K562 (cell line): ENCODE measurements around the gene PPP4R1. TPM values are rescaled to one million over a fixed set of nuclear protein-coding genes. Genes with fewer than 3 reads are reported as not detected.

ENCODE experiments used
- ATAC-seq: fragments of 200-7000 bp; cut with Tn5 transposase; 3 replicates; pipeline ENCODE4 v1.9.1; 2020; ENCODE audit warnings: moderate library complexity
- BruUV-seq: library from RNA; stranded (reverse); fragments of 400-500 nt; replicated peaks from 2 replicates; lab custom pipeline; 2021; lab: Mats Ljungman, UMichigan
- CTCF ChIA-PET: fragments of 300-600 bp; formaldehyde crosslinking; extraction: SDS; loops from one replicate; lab custom pipeline; 2021; ENCODE audit warnings: low intra/inter-chr PET ratio; lab: Yijun Ruan, JAX
- POLR2A ChIA-PET: fragments of 300-600, 350-650 bp; sonication (Branson Sonifier 250); formaldehyde crosslinking; extraction: SDS; loops from one replicate; lab custom pipeline; 2021; ENCODE audit warnings: antibody characterized with exemption, inconsistent platforms; lab: Yijun Ruan, JAX
- DNase-seq, 4 experiments: peaks; one replicate each; pipeline versions ENCODE4 v3.0.0 to v3.0.0-alpha.2; 2011 to 2018; ENCODE audit warnings: low spot score in 3 of 4, mixed read lengths in 3 of 4; ENCODE audit errors: extremely low read depth in 1 of 4
- FAIRE-seq: peaks from 2 replicates; lab custom pipeline; 2011; peaks lifted over from hg19 to GRCh38; lab: Jason Lieb, UNC
- H2AFZ ChIP-seq: 2 replicates; pipeline ENCODE4 v1.6.0; 2011; ENCODE audit warnings: low read depth, low read length, control low read depth, inconsistent platforms
- H3K27ac ChIP-seq: fragments of 200-600 bp; 3 replicates; pipeline ENCODE4 v1.8.0; 2011; ENCODE audit warnings: low read depth, mild to moderate bottlenecking, control low read depth, inconsistent platforms, low read length, moderate library complexity, mixed read lengths; ENCODE audit errors: extremely low read depth
- H3K27me3 ChIP-seq, 2 experiments: fragments of 300-600 bp in 1 of 2; 2 replicates in 1 of 2; 3 replicates in 1 of 2; pipeline versions ENCODE4 v1.6.0 to v1.8.0; 2011; ENCODE audit warnings: inconsistent platforms in 2 of 2, low read length in 2 of 2, mild to moderate bottlenecking in 1 of 2, mixed read lengths in 1 of 2, moderate library complexity in 1 of 2; ENCODE audit not compliant: control insufficient read depth in 2 of 2, insufficient read depth in 2 of 2
- H3K36me3 ChIP-seq: fragments of 300-600 bp; 3 replicates; pipeline ENCODE4 v1.8.0; 2011; ENCODE audit warnings: mild to moderate bottlenecking, low read length, inconsistent platforms; ENCODE audit not compliant: control insufficient read depth, insufficient read depth
- H3K4me1 ChIP-seq, 2 experiments: fragments of 200-600 bp in 1 of 2; replicated peaks in 1 of 2; 2 replicates in 1 of 2; 3 replicates in 1 of 2; pipeline versions ENCODE4 v1.5.1 to v1.8.0; 2011; ENCODE audit warnings: inconsistent platforms in 2 of 2, low read length in 2 of 2, mild to moderate bottlenecking in 1 of 2, mixed read lengths in 1 of 2, moderate library complexity in 1 of 2; ENCODE audit not compliant: control insufficient read depth in 2 of 2, insufficient read depth in 2 of 2
- H3K4me2 ChIP-seq: 2 replicates; pipeline ENCODE4 v1.6.1; 2011; ENCODE audit warnings: low read length, control low read depth, inconsistent platforms, mixed read lengths; ENCODE audit not compliant: insufficient read depth
- H3K4me3 ChIP-seq: fragments of 200-600 bp; sonication (generic), shearing (Covaris generic); 2 replicates; pipeline ENCODE4 v1.5.1; 2016; ENCODE audit warnings: control low read depth, inconsistent platforms
- H3K79me2 ChIP-seq: fragments of 200-600 bp; 3 replicates; pipeline ENCODE4 v1.8.0; 2011; ENCODE audit warnings: low read length, inconsistent platforms; ENCODE audit not compliant: control insufficient read depth, insufficient read depth
- H3K9ac ChIP-seq, 2 experiments: 2 replicates each; pipeline versions ENCODE4 v1.6.0 to v1.6.1; 2011; ENCODE audit warnings: low read depth in 2 of 2, low read length in 2 of 2, control low read depth in 1 of 2, inconsistent platforms in 1 of 2, mild to moderate bottlenecking in 1 of 2, mixed read lengths in 1 of 2; ENCODE audit not compliant: insufficient read depth in 1 of 2
- H3K9me1 ChIP-seq: one replicate; pipeline ENCODE4 v1.6.0; 2011; ENCODE audit warnings: inconsistent platforms, mild to moderate bottlenecking, low read length, moderate library complexity; ENCODE audit not compliant: control insufficient read depth, insufficient read depth
- H3K9me3 ChIP-seq: replicated peaks from 2 replicates; pipeline ENCODE4 v1.5.1; 2011; ENCODE audit warnings: low read depth, low read length, inconsistent platforms; ENCODE audit not compliant: control insufficient read depth, insufficient read depth
- H4K20me1 ChIP-seq: replicated peaks from 2 replicates; pipeline ENCODE4 v1.6.1; 2011; ENCODE audit warnings: low read length, inconsistent platforms, mixed read lengths; ENCODE audit not compliant: control insufficient read depth, insufficient read depth
- BMI1 ChIP-seq: fragments of 150-350 bp; IDR thresholded peaks from 2 replicates; pipeline ENCODE4 v1.6.1; 2014; ENCODE audit warnings: low read length
- E2F6 ChIP-seq, 2 experiments: IDR thresholded peaks; 2 replicates each; pipeline ENCODE4 v1.6.1; 2011; ENCODE audit warnings: borderline replicate concordance in 1 of 2, control low read depth in 1 of 2, low read depth in 1 of 2, low read length in 1 of 2, mild to moderate bottlenecking in 1 of 2, mixed read lengths in 1 of 2, moderate library complexity in 1 of 2; ENCODE audit not compliant: insufficient read depth in 1 of 2, insufficient read length in 1 of 2, poor library complexity in 1 of 2, severe bottlenecking in 1 of 2; ENCODE audit errors: extremely low read depth in 1 of 2
- ELF1 ChIP-seq: fragments of 200-800 bp; sonication (Bioruptor generic); IDR thresholded peaks from 2 replicates; pipeline ENCODE4 v1.6.1; 2016; ENCODE audit warnings: missing genetic modification characterization, missing compliant biosample characterization
- TFAP4 ChIP-seq: sonication (generic); formaldehyde crosslinking; IDR thresholded peaks from 2 replicates; pipeline ENCODE4 v1.8.0; 2022; ENCODE audit warnings: missing genetic modification reagents, mild to moderate bottlenecking, moderate library complexity, borderline replicate concordance
- YBX1 ChIP-seq: fragments of 450-650 bp; IDR thresholded peaks from 2 replicates; pipeline ENCODE4 v1.7.1; 2016; ENCODE audit warnings: mild to moderate bottlenecking
- ZBTB17 ChIP-seq: fragments of 450-650 bp; formaldehyde crosslinking; IDR thresholded peaks from 2 replicates; pipeline ENCODE4 v1.4.0; 2020; ENCODE audit warnings: mild to moderate bottlenecking
- ZNF197 ChIP-seq: fragments of 200-800 bp; sonication (Bioruptor generic); IDR thresholded peaks from 2 replicates; pipeline ENCODE4 v1.6.1; 2016; ENCODE audit warnings: low read depth, missing genetic modification characterization, missing compliant biosample characterization
- ZNF3 ChIP-seq: fragments of 250-450 bp; sonication (Bioruptor Pico); IDR thresholded peaks from 2 replicates; pipeline ENCODE4 v1.5.0; 2021; ENCODE audit warnings: mild to moderate bottlenecking, moderate library complexity
- ZNF445 ChIP-seq: fragments of 250-450 bp; sonication (Bioruptor Pico); IDR thresholded peaks from 2 replicates; pipeline ENCODE4 v1.4.0; 2020; ENCODE audit warnings: low read depth, mild to moderate bottlenecking, moderate library complexity
- ZNF57 ChIP-seq: fragments of 450-650 bp; formaldehyde crosslinking; IDR thresholded peaks from 2 replicates; pipeline ENCODE4 v1.4.0; 2020; ENCODE audit warnings: mild to moderate bottlenecking, moderate library complexity
- ZNF699 ChIP-seq: fragments of 250-450 bp; sonication (Bioruptor Pico); IDR thresholded peaks from 2 replicates; pipeline ENCODE4 v1.8.0; 2021; ENCODE audit warnings: mild to moderate bottlenecking, moderate library complexity; ENCODE audit not compliant: insufficient replicate concordance
- WGBS: fragments of 100-300 bp; shearing (Covaris generic); methylation state at CpG from one replicate; pipeline ENCODE4 v1.1.6; 2016; ENCODE audit warnings: low coverage, mixed read lengths; ENCODE audit not compliant: insufficient coverage; ENCODE audit errors: missing lambda C conversion rate; 5-methylcytosine and 5-hydroxymethylcytosine counted together
- in situ Hi-C: fragments of 300-500 bp; cut with MboI; formaldehyde crosslinking; loops from 4 replicates; pipeline ENCODE4 v1.15.0; 2018; ENCODE audit warnings: inconsistent platforms, mixed read lengths
- intact Hi-C: fragments of 100-400 bp; cut with micrococcal nuclease; formaldehyde crosslinking; loops from 2 replicates; pipeline ENCODE4 v1.14.2; 2022
- polyA plus RNA-seq, 8 experiments: library from polyadenylated mRNA; depleted of rRNA in 4 of 8; stranded (reverse) in 5 of 8; unstranded in 3 of 8; fragments of >200 nt; fragmentation: Nextera tagmentation in 2 of 8; fragmentation: Illumina TruSeq in 1 of 8; extraction: Ambion mirVana in 2 of 8; extraction: Trizol in 1 of 8; gene quantifications; 2 replicates each; pipeline versions ENCODE4 v1.2.1 to v1.2.3, GENCODE V29; 2011 to 2014; ENCODE audit warnings: inconsistent platforms in 1 of 8, missing spikeins in 1 of 8
- total RNA-seq, 7 experiments: library from RNA; depleted of rRNA in 6 of 7; stranded (reverse); fragments of >200 nt in 6 of 7; fragmentation: Illumina TruSeq in 2 of 7; extraction: Trizol in 2 of 7; gene quantifications; 2 replicates each; pipeline versions ENCODE4 v1.2.1 to v1.2.3, GENCODE V29; 2011 to 2021; ENCODE audit warnings: low replicate concordance in 1 of 7
- TF ChIP-seq, protein P1 (sequence below): sonication (generic); formaldehyde crosslinking; IDR thresholded peaks from 2 replicates; pipeline ENCODE4 v1.8.1; 2023; ENCODE audit warnings: mild to moderate bottlenecking, missing genetic modification reagents, moderate library complexity
- TF ChIP-seq, protein P2 (sequence below): IDR thresholded peaks from 2 replicates; pipeline ENCODE4 v1.6.1; 2016; ENCODE audit warnings: missing genetic modification characterization, missing compliant biosample characterization

Gene PPP4R1
- total and polyA plus RNA-seq, 9 of the 15 experiments (the other 6 are each of a cell fraction or from before 2014, with no cell fraction given), result 23.5 to 136 (median 84.5) TPM

GRCh38 chr18:9619545-9619944, 5.2 kb upstream of the PPP4R1 start (continued):
- TF ChIP-seq, protein P1, sequence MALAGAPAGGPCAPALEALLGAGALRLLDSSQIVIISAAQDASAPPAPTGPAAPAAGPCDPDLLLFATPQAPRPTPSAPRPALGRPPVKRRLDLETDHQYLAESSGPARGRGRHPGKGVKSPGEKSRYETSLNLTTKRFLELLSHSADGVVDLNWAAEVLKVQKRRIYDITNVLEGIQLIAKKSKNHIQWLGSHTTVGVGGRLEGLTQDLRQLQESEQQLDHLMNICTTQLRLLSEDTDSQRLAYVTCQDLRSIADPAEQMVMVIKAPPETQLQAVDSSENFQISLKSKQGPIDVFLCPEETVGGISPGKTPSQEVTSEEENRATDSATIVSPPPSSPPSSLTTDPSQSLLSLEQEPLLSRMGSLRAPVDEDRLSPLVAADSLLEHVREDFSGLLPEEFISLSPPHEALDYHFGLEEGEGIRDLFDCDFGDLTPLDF, result no peak
- no peak for TF ChIP-seq YBX1
- no peak for TF ChIP-seq ZBTB17 (CRISPR knock-in tag)
- no peak for TF ChIP-seq ZNF197 (CRISPR knock-in tag)
- TF ChIP-seq ZNF445 (CRISPR knock-in tag), result no peak
- TF ChIP-seq ZNF3 (CRISPR knock-in tag), result no peak
- no peak for TF ChIP-seq TFAP4
- no peak for TF ChIP-seq BMI1
- TF ChIP-seq ELF1 (tag), result no peak

DNA sequence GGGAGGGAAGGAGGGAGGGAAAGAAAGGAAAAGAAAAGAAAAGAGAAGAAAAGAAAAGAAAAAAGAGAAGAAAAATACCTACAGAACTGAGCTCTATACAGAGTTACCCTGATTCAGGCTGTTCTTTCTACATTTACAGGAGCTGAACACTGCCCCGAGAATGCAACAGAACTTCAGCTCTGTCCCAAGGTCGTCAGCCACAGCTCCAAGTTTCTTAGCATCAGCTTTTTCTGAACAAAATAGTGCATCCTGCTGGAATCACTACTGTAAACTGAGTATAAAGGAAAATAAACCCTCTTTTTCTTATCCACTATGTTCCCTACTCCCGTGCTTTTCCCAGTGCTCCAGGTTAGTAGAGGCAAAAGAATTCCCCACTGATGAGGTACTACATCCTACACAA, 4.7 kb upstream of the PPP4R1 start:
- Histone ChIP-seq H3K9ac (no peak overlapping the region), H3K36me3 (no peaks in the 10 kb centered on the region), H3K4me2 (no peak overlapping the region), H3K27ac (no peak overlapping the region), H3K27me3 (no peaks in the 10 kb centered on the region), H3K4me3 (no peak overlapping the region), H3K9me3 (no peaks in the 10 kb centered on the region), H3K9me1 (no peaks in the 10 kb centered on the region), H3K4me1 (peaks cover 12 to 21% of the 10 kb centered on the region in 2 experiments), H3K79me2 (peaks cover 10% of the 10 kb centered on the region), H4K20me1 (no peaks in the 10 kb centered on the region), H2AFZ (no peak overlapping the region)
- intact Hi-C loops (no loop called here), in situ Hi-C loops (no loop called here)
- ATAC-seq (no peak), DNase-seq (no peak), FAIRE-seq (no peak)
- no TSS peak for BruUV-seq
- ChIA-PET CTCF (no interaction called here), POLR2A (interaction anchor here (0.6 to 1.7 kb wide), 5 partner anchors 9 to 340 kb away, joined by 3 to 8 read pairs (median 6); no protein-coding TSS in a partner anchor)
- TF ChIP-seq E2F6 (IDR thresholded peaks at IDR 0.05; ENCODE audit: borderline replicate concordance in 1 of 2, extremely low read depth in 1 of 2, insufficient read depth in 1 of 2, insufficient read length in 1 of 2, low read depth in 1 of 2, low read length in 1 of 2, poor library complexity in 1 of 2, severe bottlenecking in 1 of 2) (no peak), ZNF699 (CRISPR knock-in tag) (no peak), ZNF57 (CRISPR knock-in tag) (no peak)
- TF ChIP-seq, protein P2, sequence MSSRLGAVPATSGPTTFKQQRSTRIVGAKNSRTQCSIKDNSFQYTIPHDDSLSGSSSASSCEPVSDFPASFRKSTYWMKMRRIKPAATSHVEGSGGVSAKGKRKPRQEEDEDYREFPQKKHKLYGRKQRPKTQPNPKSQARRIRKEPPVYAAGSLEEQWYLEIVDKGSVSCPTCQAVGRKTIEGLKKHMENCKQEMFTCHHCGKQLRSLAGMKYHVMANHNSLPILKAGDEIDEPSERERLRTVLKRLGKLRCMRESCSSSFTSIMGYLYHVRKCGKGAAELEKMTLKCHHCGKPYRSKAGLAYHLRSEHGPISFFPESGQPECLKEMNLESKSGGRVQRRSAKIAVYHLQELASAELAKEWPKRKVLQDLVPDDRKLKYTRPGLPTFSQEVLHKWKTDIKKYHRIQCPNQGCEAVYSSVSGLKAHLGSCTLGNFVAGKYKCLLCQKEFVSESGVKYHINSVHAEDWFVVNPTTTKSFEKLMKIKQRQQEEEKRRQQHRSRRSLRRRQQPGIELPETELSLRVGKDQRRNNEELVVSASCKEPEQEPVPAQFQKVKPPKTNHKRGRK (tag), result peak; percentile 78
- 27% methylated on average over 3 of the region's 3 CpGs for WGBS
